ACHN (cell line): ENCODE measurements around the gene IL31.
"Not testable (repeated sequence)": the region's sequence is repeated elsewhere in the genome, so short reads cannot be mapped to it uniquely, and the experiment has no call there.

Source experiments
- DNase-seq: peaks from one replicate; pipeline ENCODE4 v3.0.0-alpha.2; 2015
- in situ Hi-C: cut with HindIII; loops from 2 replicates; pipeline ENCODE4 v1.10.0; 2017; ENCODE audit warnings: low sequenced_read_pairs, low pct_ligation_motif_present, low pct_unique_long_range_greater_than_20kb

Gene IL31

GRCh38 chr12:122197612-122197966, 23.6 kb upstream of the IL31 start:
- in situ Hi-C loops = no loop called here
- DNase-seq = no peak

GRCh38 chr12:122195405-122195804, 21.4 kb upstream of the IL31 start:
- in situ Hi-C loops = no loop called here
- no peak for DNase-seq

- in situ Hi-C loops = no loop called here
- DNase-seq = no peak
These were observed 20.8 kb upstream of the IL31 start for GRCh38 chr12:122194804-122195203.

GRCh38 chr12:122192441-122192840, 18.4 kb upstream of the IL31 start:
- DNase-seq = no peak
- in situ Hi-C loops = no loop called here

GRCh38 chr12:122190842-122191668, 17.0 kb upstream of the IL31 start:
- DNase-seq = peak; percentile 82
- in situ Hi-C loops = no loop called here

GRCh38 chr12:122189626-122190475, 15.8 kb upstream of the IL31 start:
- in situ Hi-C loops = no loop called here
- no peak for DNase-seq

- in situ Hi-C loops = no loop called here
These were observed 13.4 kb upstream of the IL31 start for GRCh38 chr12:122187466-122187865.

GRCh38 chr12:122185494-122186082, 11.6 kb upstream of the IL31 start:
- in situ Hi-C loops = no loop called here
- DNase-seq = no peak

More at GRCh38 chr12:122187466-122187865, 13.4 kb upstream of the IL31 start:
- no peak for DNase-seq

GRCh38 chr12:122185079-122185478, 11.1 kb upstream of the IL31 start:
- in situ Hi-C loops = no loop called here

GRCh38 chr12:122184517-122184916, 10.5 kb upstream of the IL31 start:
- in situ Hi-C loops = no loop called here
- no peak for DNase-seq

More at GRCh38 chr12:122185079-122185478, 11.1 kb upstream of the IL31 start:
- no peak for DNase-seq

- no peak for DNase-seq
- in situ Hi-C loops = no loop called here
These were observed 9.5 kb upstream of the IL31 start for GRCh38 chr12:122183588-122183940.

GRCh38 chr12:122182887-122183587, 9.0 kb upstream of the IL31 start, which contains the start of gene LRRC43:
TSS of gene LRRC43 (plus strand) at chr12:122183123. CDS start at chr12:122183145, 22 bp downstream.
- in situ Hi-C loops = no loop called here
- DNase-seq = no peak

GRCh38 chr12:122176473-122176872, 2.5 kb upstream of the IL31 start:
- in situ Hi-C loops = not testable (repeated sequence)

GRCh38 chr12:122172262-122172939, 1.6 kb downstream of the IL31 start:
- in situ Hi-C loops = no loop called here

More at GRCh38 chr12:122176473-122176872, 2.5 kb upstream of the IL31 start:
- not testable (repeated sequence) for DNase-seq

GRCh38 chr12:122171399-122171798, 2.6 kb downstream of the IL31 start:
- no peak for DNase-seq
- in situ Hi-C loops = no loop called here

More at GRCh38 chr12:122172262-122172939, 1.6 kb downstream of the IL31 start:
- no peak for DNase-seq

GRCh38 chr12:122168492-122168891, 5.5 kb downstream of the IL31 start:
- no peak for DNase-seq
- in situ Hi-C loops = no loop called here

- in situ Hi-C loops = no loop called here
- DNase-seq = no peak
These were observed 6.6 kb downstream of the IL31 start for GRCh38 chr12:122167356-122167925.
